ENCODE data around the gene PDE11A.

GRCh38 chr2:177640423-177640822 lies 432.2 kb downstream of the PDE11A start:
- no peak for TF ChIP-seq CTCF (IDR thresholded peaks at IDR 0.05)
- TF ChIP-seq POLR2A (IDR thresholded peaks at IDR 0.05), result no peak
